ENCODE data around the gene GAST.

DNA sequence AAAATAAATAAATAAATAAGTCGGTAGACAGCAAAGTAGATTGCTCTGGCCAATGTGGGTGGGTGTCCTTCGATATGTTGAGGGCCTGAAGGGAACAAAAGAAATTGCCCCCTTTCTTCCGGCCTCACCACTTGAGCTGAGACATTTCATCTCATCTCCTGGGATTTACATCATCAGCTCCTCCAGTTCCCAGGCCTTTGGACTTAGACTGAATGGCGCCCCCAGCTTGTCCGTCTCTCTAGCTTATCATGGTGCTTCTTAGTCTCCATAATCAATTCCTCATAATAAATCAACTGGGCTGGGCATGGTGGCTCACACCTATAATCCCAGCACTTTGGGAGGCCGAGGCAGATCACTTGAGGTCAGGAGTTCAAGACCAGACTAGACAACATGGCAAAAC is 36.1 kb downstream of the GAST start:
- TF ChIP-seq, protein P1, sequence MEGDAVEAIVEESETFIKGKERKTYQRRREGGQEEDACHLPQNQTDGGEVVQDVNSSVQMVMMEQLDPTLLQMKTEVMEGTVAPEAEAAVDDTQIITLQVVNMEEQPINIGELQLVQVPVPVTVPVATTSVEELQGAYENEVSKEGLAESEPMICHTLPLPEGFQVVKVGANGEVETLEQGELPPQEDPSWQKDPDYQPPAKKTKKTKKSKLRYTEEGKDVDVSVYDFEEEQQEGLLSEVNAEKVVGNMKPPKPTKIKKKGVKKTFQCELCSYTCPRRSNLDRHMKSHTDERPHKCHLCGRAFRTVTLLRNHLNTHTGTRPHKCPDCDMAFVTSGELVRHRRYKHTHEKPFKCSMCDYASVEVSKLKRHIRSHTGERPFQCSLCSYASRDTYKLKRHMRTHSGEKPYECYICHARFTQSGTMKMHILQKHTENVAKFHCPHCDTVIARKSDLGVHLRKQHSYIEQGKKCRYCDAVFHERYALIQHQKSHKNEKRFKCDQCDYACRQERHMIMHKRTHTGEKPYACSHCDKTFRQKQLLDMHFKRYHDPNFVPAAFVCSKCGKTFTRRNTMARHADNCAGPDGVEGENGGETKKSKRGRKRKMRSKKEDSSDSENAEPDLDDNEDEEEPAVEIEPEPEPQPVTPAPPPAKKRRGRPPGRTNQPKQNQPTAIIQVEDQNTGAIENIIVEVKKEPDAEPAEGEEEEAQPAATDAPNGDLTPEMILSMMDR (IDR thresholded peaks at IDR 0.05; ENCODE audit: insufficient read depth, low read depth, low read length), result no peak
- no peak for TF ChIP-seq EZH2 (IDR thresholded peaks at IDR 0.05; ENCODE audit: insufficient read depth, low read length)

Data from astrocyte (in vitro differentiated cells and primary cell).